GM19395 (cell line): ENCODE measurements around the gene HAAO.
"Not testable (repeated sequence)": the region's sequence is repeated elsewhere in the genome, so short reads cannot be mapped to it uniquely, and the experiment has no call there.

Experiments
- ATAC-seq: cut with Tn5 transposase; IDR thresholded peaks from one replicate; pipeline ENCODE4 v1.9.1; 2021; ENCODE audit warnings: mild to moderate bottlenecking, moderate library complexity; ENCODE audit not compliant: unreplicated experiment

The HAAO gene

GRCh38 chr2:42752816-42753813, 39.3 kb downstream of the HAAO start:
- ATAC-seq, result no peak

DNA sequence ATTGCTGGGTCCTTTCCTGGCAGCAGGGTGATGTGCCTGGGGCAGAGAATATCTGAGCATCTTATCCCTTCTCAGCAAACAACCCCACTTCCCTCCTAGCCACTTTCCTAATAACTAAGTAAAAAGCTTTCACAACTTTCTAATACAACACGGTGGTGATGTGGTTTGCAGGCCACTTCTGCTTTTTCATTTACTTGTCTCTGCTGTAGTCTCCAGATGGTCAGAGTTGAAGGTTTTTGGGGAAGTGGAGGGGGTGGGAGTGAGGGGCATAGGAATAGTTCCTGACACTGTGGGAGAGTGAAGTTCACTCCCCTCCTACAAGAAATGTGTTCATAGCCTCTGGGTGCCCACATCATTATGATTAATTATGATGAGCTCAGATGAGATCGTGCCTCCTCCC, 40.1 kb downstream of the HAAO start:
- peak; percentile 73 for ATAC-seq

DNA sequence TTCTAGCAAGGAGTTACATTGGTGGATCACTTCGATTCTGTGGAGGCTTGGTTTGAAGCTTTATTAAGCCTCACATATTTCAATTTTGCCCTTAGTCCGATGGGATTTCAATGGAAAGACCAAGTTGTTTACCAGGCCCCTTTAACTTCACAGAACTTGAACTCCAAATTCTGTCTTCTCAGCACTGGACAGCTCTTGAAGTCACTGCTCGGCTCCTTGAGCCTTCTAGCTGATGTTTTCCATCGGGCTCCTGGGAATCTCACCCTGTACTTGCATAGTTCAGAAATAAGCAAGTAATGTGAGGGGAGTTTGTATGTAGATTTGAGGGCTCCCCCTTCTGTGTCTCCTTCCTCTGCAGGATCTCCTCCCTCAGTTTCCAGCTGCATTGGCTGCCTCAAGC, 43.5 kb downstream of the HAAO start:
- ATAC-seq, result no peak

- ATAC-seq, result no peak
Observed at GRCh38 chr2:42747422-42747821, 45.0 kb downstream of the HAAO start.

DNA sequence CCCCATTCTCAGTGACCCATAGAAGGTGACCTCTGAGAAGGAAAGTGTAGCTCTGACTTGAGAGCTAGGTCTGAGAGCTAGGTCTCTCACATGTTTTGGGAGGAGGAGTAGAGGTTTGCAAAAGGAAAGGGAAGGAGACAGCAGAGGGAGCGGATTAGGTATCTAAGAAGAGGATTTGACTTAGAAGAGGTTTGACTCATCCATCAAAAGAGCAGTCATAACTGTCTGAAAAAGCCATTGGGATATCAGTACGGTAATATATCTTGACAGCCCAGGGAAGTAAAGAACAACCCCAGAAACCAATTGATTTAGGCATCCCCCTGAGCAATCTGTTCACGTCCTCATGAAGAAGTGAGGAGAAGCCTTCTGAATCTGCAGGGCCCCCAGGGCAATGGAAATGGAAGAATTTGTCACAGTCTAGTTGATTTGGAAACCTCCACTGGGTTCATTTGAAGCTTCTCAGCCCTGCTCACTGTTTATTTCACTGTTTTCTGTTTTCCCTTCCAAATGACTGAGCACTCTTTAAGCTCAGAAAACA, 47.8 kb downstream of the HAAO start:
- no peak for ATAC-seq

DNA sequence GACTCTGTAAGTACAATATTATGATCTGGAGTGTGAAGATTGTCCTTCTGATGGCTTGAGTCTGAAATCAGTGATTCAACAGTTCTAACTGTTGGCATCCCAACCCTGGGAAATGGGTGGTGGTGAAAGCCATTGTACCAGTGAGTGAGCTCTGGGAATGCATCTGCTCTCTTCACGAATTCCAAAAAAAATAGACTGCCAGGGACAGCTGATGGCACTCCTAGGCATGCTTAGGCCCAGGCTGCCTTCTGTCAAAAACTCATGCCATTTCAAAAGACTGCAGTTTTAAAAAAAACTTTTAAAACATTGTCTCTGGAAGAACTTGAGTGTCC, 48.8 kb downstream of the HAAO start:
- no peak for ATAC-seq

- no peak for ATAC-seq
Observed at GRCh38 chr2:42742740-42743658, 49.4 kb downstream of the HAAO start.

GRCh38 chr2:42741140-42741539, 51.2 kb downstream of the HAAO start:
- no peak for ATAC-seq

DNA sequence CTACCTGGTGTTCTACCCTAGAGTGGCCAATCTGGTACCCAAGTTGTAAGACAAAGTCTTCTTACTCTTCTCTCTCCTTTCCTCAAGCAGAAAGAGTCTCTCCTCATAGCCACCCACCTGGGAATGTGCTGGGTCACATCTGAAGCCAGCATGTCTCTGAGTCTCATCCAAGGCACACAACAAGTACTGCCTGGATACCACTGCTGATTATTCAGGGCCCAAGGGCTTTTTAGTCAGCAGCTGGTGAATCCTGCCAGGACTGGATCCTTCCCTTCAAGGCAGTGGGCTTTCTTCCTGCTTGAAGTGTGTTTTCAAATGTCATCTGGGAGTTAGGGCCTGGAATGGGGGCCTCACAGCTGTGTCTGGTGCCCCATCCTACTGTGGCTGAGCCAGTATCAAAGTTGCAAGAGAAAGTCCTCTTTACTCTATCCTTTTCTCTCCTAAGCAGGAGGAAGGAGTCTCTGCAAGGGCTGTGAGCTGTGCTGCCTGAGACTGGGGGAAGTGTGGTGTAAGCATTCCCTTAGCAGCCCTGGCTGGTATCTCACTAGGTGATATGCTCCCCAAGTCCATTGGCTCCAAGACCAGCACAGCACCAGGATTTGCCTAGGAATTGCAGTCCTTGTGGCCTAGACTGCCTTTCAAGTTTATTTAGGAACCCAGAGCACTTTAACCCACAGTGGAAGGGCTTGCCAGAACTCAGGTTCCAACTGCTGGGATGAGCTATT, 55.6 kb downstream of the HAAO start:
- ATAC-seq, result no peak

DNA sequence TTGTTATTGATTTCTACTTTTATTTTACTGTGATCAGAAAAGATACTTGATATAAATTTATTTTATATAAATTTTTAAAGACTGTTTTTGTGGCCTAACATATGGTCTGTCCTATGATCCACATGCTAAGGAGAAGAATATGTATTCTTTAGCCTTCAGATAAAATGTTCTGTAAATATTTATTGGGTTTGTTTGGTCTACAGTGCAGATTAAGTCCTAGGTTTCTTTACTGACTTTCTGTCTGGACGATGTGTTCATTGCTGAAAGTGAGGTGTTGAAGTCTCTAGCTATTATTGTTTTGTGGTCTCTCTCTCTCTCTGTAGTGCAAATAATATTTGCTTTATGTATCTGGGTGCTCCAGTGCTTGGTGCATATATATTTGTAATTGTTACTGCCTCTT, 58.5 kb downstream of the HAAO start:
- no peak for ATAC-seq

DNA sequence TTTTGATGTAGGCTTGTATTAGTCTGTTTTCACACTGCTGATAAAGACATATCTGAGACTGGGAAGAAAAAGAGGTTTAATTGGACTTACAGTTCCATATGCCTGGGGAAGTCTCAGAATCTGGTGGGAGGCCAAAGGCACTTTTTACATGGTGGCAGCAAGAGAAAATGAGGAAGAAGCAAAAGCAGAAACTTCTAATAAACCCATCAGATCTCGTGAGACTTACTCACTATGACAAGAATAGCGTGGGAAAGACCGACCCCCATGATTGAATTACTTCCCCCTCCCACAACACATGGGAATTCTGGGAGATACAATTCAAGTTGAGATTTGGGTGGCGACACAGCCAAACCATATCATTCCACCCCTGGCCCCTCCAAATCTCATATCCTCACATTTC, 61.1 kb downstream of the HAAO start:
- ATAC-seq, result not testable (repeated sequence)

- ATAC-seq, result no peak
Observed at GRCh38 chr2:42726680-42727079, 65.7 kb downstream of the HAAO start.

DNA sequence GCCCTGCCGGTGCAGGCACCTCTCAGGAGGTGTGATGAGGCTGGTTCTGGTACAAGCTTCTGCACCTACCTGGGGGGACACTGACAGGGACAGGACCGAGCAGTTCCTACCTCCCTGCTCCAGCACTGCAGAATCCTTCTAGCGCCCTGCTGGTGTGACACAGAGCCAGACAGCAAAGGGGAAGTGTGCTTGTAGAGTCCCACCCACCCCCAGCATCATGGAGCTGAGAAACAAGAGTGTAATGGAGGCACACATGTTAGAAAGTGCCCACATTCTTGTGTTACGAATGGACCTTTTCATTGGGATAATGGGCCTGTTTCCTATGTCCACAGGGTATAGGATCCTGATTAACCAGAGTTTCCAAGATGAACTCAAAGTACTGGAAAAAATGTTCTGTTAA, 66.7 kb downstream of the HAAO start:
- no peak for ATAC-seq

- ATAC-seq, result no peak
Observed at GRCh38 chr2:42724886-42725285, 67.5 kb downstream of the HAAO start.

GRCh38 chr2:42723465-42723864, 68.9 kb downstream of the HAAO start:
- no peak for ATAC-seq

DNA sequence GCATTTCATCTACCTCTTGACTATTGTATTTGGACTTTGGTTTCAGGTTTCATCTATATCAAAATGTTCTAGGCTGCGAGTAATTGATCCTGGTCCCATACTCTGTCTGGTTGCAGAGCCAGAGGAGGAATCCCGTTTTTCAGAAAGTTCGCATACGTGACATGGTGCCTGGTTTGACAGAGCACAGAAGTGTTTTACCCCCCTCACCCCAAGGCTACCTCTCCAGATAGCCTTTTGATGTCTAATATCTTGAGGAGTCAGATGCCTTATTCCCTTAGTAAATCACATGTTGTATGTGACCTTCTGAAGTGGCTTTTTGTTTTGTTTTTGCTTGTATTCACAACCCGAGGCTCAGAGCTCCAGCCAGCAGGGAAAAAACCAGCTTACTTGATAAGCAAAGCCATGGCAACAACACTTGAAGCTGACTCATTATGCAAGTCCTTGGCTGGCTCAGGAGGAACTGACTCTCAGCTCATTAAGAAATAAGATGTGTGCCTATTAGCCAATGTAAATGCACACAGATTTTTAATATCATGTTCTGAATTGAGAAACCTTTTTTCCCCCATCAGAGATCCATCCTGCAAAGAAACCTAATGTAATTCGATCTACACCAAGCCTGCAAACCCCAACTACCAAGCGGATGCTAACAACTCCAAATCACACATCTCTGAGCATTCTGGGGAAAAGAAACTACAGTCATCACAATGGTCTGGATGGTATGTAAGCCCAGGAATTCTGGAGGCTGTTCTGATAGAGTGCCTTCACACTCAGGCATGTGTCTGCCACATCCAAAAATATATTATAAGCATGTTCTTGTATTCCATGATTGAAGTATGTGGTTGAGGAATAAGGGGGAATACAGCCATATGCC, 69.8 kb downstream of the HAAO start:
- ATAC-seq, result peak; percentile 93

- ATAC-seq, result peak; percentile 15
Observed at GRCh38 chr2:42721898-42722297, 70.5 kb downstream of the HAAO start.
